Activated T-cell treated with anti-CD3 and anti-CD28 coated beads for 48 hours (primary cell): ENCODE results near the gene TNNI2.
"Not testable (repeated sequence)": the region's sequence is repeated elsewhere in the genome, so short reads cannot be mapped to it uniquely, and the experiment has no call there.

Experiments
- DNase-seq: peaks from one replicate; pipeline ENCODE4 v3.0.0-alpha.2; 2020; ENCODE audit warnings: low read depth

TNNI2 gene

GRCh38 chr11:1862588-1863351, 24.0 kb downstream of the TNNI2 start:
- no peak for DNase-seq

- DNase-seq = no peak
Measured at GRCh38 chr11:1863352-1864216, 24.8 kb downstream of the TNNI2 start.

- no peak for DNase-seq
Measured at GRCh38 chr11:1864231-1864630, 25.4 kb downstream of the TNNI2 start.

GRCh38 chr11:1864831-1865665, 26.3 kb downstream of the TNNI2 start:
- DNase-seq = no peak

- DNase-seq = no peak
Measured at GRCh38 chr11:1866226-1866625, 27.4 kb downstream of the TNNI2 start.

- DNase-seq = no peak
Measured at GRCh38 chr11:1866776-1867175, 28.0 kb downstream of the TNNI2 start.

- no peak for DNase-seq
Measured at GRCh38 chr11:1867381-1867780, 28.6 kb downstream of the TNNI2 start.

GRCh38 chr11:1868056-1868635, 29.4 kb downstream of the TNNI2 start:
- DNase-seq = no peak

GRCh38 chr11:1868636-1869291, 30.0 kb downstream of the TNNI2 start:
- no peak for DNase-seq

GRCh38 chr11:1869427-1870325, 30.9 kb downstream of the TNNI2 start:
- DNase-seq = no peak

GRCh38 chr11:1870326-1870696, 31.5 kb downstream of the TNNI2 start:
- no peak for DNase-seq

- no peak for DNase-seq
Measured at GRCh38 chr11:1870721-1871466, 32.1 kb downstream of the TNNI2 start.

- DNase-seq = no peak
Measured at GRCh38 chr11:1871531-1871930, 32.8 kb downstream of the TNNI2 start.

GRCh38 chr11:1872267-1872985, 33.6 kb downstream of the TNNI2 start:
- no peak for DNase-seq

- no peak for DNase-seq
Measured at GRCh38 chr11:1873048-1873812, 34.4 kb downstream of the TNNI2 start.

- DNase-seq = not testable (repeated sequence)
Measured at GRCh38 chr11:1873813-1874150, 35.0 kb downstream of the TNNI2 start.

- not testable (repeated sequence) for DNase-seq
Measured at GRCh38 chr11:1874441-1875092, 35.8 kb downstream of the TNNI2 start.
